GM12892 (cell line): ENCODE measurements around the gene ODF4.
"Not testable (repeated sequence)": the region's sequence is repeated elsewhere in the genome, so short reads cannot be mapped to it uniquely, and the experiment has no call there.

Experiments used
- DNase-seq: peaks from one replicate; pipeline ENCODE4 v3.0.0; 2011; ENCODE audit not compliant: insufficient read length
- FAIRE-seq: peaks from 2 replicates; lab custom pipeline; 2011; peaks lifted over from hg19 to GRCh38; lab: Jason Lieb, UNC
- POLR2A ChIP-seq: IDR thresholded peaks from 2 replicates; pipeline ENCODE4 v1.6.1; 2011; ENCODE audit warnings: low read depth, low read length, control low read depth
- POLR2AphosphoS5 ChIP-seq: IDR thresholded peaks from 2 replicates; pipeline ENCODE4 v1.6.1; 2011; ENCODE audit warnings: low read depth, low read length, control low read depth
- TAF1 ChIP-seq: IDR thresholded peaks from 2 replicates; pipeline ENCODE4 v1.6.1; 2011; ENCODE audit warnings: low read depth, mild to moderate bottlenecking, control low read depth, low read length, borderline replicate concordance

The ODF4 gene

DNA sequence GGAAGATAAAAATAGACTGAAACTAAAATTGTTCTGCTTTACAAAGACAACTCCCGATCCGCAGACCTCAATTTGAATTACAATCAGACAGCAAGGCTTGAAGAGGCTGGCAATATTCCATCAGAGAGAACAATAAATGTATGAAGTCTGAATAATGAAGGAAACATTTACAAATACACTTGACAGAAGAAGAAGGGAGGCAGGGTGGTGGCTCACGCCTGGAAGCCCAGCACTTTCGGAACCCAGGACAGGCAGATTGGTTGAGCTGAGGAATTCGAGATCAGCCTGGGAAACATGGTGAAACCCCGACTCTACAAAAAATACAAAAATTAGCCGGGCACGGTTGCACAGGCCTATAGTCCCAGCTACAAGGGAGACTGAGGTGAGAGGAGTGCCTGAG is 14.6 kb downstream of the ODF4 start:
- TF ChIP-seq POLR2AphosphoS5 (no peak), TAF1 (no peak), POLR2A (no peak)
- FAIRE-seq (no peak), DNase-seq (no peak)

DNA sequence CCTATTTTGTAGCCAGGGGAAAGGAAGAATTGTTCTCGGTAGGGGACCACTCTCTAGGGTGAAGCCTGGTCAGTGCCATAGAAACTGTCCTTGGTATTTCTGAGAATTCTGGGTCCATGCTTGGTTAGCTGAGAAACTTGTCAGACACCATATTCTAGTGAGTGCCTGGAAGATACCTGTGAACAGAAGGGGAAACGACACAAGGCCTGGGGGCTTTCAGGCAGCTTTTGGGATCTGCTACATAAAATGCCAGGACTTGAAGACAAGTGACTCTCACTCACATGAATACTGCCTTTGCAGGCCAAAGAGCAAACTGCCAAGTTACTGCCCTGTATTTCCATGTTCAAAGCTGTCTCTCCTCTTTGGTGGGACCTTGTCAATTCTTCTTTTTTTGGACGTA is 18.3 kb downstream of the ODF4 start:
- TF ChIP-seq POLR2AphosphoS5, result no peak
- DNase-seq, result no peak
- no peak for FAIRE-seq

DNA sequence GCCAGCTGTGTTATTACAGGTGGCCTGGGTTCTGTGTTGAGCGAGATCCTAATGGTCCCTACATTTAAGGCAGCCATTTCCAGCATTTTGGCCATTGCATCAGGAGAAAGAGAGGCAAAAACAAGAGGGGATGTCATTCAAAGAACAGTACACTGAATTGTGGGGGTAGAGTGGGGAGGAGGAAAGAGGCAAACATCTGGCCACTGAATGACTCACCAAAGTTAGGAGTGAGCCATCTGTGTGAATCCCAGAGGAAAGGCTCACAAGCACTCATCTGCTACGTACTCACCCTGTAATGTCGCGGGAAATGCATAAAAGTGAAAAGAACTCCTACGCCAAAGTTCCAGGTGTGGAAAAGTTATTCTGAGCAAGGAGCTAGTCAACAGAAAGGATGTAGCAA is 20.1 kb downstream of the ODF4 start:
- no peak for DNase-seq
- TF ChIP-seq POLR2AphosphoS5 (no peak), TAF1 (no peak), POLR2A (no peak)
- FAIRE-seq, result no peak

DNA sequence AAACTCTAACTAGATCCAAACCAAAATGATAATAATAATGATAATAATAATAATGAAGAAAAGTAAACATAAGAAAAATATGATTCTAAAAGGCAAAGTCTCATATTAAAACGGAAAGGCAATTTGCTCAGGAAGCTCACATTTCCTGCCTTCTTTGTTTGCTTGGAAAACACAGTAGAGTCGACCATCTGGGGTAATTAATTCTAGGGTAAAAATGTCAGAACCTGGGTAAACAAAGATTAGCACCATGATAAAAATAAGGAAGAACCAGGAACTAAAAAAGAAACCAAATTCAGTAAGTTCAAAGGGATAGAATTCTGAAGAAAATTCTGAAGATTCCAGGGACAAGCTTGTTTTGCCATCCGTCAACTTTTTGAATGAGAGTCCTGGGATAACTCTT is 20.6 kb downstream of the ODF4 start:
- no peak for FAIRE-seq
- DNase-seq, result no peak
- TF ChIP-seq POLR2AphosphoS5, result no peak
- no peak for TF ChIP-seq POLR2A
- no peak for TF ChIP-seq TAF1

DNA sequence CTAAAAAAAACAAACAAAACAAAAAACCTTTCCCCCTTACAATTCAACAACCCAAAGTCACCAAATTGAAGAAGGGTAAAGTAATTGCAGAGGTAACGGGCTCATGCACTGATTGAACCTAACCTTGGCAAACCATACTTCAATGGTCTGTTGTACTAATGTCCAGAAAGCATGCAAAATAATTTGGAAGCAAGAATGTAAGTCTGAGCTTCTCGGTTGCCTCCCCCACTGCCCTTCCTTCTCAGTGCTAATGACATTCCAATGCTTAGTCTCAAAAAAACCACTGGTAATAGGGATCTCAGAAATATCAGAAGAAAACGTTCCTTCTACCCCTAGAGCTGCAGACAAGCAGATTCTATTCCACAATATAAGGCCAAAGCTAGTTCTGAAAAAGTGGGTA is 21.1 kb downstream of the ODF4 start:
- TF ChIP-seq POLR2AphosphoS5 (no peak), POLR2A (no peak), TAF1 (no peak)
- FAIRE-seq, result no peak
- no peak for DNase-seq

DNA sequence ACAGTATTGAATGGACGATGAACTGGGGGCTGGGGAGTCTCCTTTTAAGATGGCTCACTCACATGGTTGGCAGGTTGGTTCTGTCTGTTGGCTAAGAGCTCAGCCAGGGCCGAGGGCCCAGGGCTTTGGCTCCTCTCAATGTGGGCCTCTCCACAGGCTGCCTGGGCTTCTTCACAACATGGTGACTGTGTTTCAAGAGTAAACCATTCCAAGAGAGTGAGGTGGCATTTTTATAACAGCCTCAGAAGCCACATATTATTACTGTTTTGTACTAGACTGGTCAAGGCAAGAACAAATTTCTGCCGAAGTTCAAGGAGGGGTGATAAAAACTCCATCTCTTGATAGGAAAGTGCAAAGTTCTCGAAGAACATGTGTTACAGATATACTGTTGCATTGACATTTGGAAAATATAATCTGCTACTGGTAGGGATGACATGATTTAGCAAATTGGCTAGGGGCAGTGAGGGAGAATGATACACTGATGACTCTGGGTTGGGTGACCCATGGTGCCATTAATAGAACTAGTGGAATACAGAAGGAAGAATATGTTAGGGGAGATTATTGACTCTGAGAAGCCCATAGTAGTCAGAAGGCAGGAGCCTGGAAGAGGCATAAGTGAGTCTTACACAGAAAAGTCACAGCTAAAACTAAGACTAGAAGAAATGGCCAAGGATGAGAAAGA is 23.2 kb downstream of the ODF4 start:
- no peak for TF ChIP-seq POLR2AphosphoS5
- no peak for TF ChIP-seq POLR2A
- TF ChIP-seq TAF1, result no peak
- no peak for DNase-seq
- no peak for FAIRE-seq

DNA sequence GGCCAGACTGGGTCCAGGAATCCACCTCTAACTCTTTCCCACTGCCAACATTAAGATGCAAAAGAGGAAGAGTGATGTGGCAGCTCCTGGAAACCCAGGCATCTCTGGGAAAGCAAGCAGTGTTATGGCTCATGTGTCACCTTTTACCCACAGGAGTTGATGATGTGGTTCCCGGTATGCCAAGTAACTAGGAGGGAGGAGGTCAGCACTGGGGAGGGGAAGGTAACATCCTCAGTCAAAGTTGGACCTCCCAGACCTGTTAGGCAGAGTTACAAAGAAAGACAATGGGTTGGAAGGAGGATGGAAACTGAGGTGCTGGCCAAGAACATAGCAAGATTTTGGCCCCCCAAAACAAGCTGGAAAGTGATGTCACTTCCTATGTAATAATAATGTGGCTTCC is 25.5 kb downstream of the ODF4 start:
- FAIRE-seq, result no peak
- no peak for DNase-seq
- TF ChIP-seq POLR2AphosphoS5 (no peak), POLR2A (no peak), TAF1 (no peak)

DNA sequence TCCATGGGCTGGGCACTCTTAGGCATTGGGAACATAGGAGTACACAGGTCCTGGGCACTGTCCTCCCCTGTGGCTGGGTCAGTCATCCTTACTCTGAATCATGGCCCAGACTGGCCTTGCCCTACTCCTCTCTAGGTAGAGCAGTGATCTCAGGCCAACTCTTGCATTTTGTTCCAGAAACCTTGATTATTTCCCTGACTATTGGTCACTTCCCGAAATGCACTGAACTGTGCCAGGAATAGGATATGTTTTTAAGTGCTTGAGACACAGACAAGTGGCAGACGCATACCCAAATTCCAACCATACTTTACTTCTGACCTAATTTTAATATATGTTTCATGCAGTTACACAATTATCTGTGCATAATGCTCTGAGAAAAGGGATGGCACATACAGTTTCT is 26.6 kb downstream of the ODF4 start:
- DNase-seq, result no peak
- no peak for FAIRE-seq
- no peak for TF ChIP-seq POLR2A
- no peak for TF ChIP-seq TAF1
- no peak for TF ChIP-seq POLR2AphosphoS5

DNA sequence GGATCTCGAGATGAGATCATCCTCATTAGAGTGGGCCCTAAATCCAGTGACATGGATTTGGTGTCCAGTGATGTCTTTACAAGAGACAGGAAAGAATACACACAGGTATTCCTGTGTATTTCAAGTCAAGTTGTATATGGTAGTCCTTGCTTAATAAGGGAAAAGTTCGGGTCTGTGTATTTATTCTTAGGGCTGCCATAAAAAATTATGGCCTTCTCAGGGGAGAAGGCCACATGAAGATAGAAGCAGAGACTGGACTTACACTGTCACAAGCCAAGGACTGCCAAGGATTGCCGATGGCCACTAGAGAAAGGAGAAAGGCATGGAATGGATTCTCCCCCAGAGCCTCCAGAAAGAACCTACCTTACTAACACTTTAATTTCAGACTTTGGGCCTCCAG is 28.6 kb downstream of the ODF4 start:
- TF ChIP-seq TAF1 (no peak), POLR2AphosphoS5 (no peak), POLR2A (no peak)
- DNase-seq (no peak), FAIRE-seq (no peak)

DNA sequence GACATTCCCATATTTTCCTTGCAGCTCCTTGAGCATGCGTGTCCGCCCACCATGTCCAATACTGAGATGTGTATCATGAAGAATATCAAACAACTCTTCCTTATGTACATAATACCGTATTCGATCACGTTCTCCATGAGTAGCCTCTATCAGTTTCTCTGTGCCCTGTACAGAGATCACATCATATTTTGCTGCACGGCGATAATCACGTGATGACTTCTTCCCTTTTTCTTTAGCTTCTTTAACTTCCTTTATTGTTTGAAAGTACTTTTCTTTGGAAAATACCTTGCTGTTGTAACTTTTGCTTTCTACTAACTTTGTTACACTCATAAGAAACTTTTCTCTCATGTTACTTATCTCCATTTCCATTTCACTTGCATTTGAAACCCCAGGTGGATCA is 30.3 kb downstream of the ODF4 start:
- TF ChIP-seq TAF1 (no peak), POLR2A (no peak), POLR2AphosphoS5 (no peak)
- DNase-seq, result no peak
- FAIRE-seq, result no peak

DNA sequence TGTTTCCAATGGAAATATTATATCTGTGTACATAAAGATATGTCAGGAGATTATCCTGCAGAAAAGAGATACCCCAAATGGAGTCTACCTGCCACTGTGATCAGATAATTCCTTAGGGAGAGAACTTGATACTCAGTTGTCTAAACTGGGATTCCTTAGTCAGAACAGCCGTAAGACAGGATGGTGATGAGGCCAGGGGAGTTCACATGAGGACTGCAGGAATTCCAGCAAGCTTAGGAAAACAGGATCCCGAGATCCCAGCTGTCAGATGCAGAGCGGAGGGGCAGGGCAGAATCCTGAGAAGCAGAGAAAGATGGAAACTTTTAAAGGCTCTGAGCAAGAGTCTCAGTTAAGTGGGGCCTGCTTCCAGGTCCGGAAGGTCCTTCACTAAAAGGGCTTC is 32.1 kb downstream of the ODF4 start:
- FAIRE-seq (no peak), DNase-seq (no peak)
- TF ChIP-seq TAF1, result no peak
- TF ChIP-seq POLR2AphosphoS5, result no peak
- no peak for TF ChIP-seq POLR2A

DNA sequence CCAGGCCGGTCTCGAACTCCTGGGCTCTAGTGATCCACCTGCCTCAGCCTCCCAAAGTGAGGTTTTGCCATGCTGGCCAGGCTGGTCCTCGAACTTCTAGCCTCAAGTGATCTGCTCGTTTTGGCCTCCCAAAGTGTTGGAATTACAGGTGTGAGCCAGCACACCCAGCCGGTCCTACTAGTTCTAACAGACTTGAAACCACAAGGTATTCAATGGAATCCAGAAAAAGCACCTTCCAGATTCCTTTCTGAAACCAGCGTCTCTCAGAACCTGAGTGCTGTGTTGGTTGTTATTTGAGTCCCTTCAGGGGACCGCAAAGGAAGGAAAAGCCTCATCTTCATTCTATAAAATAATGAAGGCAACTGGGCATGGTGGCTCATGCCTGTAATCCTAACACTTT is 32.8 kb downstream of the ODF4 start:
- TF ChIP-seq POLR2A, result no peak
- TF ChIP-seq TAF1, result no peak
- no peak for TF ChIP-seq POLR2AphosphoS5
- FAIRE-seq, result no peak
- no peak for DNase-seq

DNA sequence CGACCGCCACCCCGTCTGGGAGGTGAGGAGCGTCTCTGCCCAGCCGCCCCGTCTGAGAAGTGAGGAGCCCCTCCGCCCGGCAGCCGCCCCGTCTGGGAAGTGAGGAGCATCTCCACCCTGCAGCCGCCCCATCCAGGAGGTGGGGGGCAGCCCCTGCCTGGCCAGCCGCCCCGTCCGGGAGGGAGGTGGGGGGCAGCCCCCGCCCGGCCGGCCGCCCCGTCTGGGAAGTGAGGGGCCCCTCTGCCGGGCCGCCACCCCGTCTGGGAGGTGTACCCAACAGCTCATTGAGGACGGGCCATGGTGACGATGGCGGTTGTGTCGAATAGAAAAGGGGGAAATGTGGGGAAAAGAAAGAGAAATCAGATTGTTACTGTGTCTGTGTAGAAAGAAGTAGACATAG is 34.2 kb downstream of the ODF4 start:
- FAIRE-seq, DNase-seq: not testable (repeated sequence)
